GM12874 (cell line): ENCODE data around the gene ZMIZ1.

Source experiments
- TF ChIP-seq, protein P1 (sequence below): IDR thresholded peaks from 2 replicates; pipeline ENCODE4 v1.5.1; 2011; ENCODE audit warnings: low read depth, mild to moderate bottlenecking, control low read depth, low read length, moderate library complexity; ENCODE audit not compliant: insufficient read depth

Gene ZMIZ1

DNA sequence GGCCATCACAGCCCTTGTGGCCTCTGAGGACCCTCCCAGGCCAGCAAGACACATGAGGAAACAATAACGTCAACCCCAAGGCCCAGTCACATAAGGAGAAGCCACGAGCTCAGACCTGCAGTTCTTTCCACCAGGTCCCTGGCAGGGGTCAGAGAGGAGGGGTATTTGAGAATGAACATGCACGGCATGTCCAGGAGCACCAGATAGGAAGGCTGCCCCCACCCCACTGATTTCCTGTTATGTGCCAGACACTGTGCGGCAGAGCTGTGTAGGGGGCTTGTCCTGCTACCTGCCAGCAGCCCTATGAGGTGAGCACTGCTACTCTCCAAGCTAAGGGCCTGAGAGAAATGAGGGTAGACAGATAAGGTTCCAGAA, 40.7 kb upstream of the ZMIZ1 start:
- TF ChIP-seq, protein P1, sequence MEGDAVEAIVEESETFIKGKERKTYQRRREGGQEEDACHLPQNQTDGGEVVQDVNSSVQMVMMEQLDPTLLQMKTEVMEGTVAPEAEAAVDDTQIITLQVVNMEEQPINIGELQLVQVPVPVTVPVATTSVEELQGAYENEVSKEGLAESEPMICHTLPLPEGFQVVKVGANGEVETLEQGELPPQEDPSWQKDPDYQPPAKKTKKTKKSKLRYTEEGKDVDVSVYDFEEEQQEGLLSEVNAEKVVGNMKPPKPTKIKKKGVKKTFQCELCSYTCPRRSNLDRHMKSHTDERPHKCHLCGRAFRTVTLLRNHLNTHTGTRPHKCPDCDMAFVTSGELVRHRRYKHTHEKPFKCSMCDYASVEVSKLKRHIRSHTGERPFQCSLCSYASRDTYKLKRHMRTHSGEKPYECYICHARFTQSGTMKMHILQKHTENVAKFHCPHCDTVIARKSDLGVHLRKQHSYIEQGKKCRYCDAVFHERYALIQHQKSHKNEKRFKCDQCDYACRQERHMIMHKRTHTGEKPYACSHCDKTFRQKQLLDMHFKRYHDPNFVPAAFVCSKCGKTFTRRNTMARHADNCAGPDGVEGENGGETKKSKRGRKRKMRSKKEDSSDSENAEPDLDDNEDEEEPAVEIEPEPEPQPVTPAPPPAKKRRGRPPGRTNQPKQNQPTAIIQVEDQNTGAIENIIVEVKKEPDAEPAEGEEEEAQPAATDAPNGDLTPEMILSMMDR, result no peak

DNA sequence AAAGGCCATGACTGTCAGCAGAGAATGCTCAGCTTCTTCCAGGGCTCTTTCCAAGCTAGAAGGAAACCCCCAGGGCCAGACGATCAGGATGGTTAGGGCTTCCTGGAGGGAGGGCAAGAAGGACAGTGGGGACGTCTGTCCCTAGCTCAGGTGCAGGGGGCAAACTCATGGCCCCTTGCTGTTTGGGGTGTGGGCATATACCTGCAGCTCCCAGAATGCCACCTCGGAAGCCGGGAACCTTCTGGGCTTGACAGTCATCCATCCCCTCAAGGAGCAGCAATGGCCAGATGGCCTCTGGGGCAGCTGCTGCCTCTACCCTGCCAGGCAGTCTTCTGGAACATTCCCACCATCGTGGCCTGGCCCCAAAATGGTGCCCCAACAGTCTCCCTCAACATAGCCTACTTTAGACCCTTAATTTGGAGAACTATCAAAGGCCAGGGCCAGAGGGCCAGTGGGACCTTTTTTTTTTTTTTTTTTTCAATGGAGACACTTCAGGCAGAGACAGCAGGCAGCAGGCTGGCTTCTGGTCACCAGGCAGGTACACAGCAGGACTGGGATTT, 40.2 kb upstream of the ZMIZ1 start:
- TF ChIP-seq, protein P1, result no peak

DNA sequence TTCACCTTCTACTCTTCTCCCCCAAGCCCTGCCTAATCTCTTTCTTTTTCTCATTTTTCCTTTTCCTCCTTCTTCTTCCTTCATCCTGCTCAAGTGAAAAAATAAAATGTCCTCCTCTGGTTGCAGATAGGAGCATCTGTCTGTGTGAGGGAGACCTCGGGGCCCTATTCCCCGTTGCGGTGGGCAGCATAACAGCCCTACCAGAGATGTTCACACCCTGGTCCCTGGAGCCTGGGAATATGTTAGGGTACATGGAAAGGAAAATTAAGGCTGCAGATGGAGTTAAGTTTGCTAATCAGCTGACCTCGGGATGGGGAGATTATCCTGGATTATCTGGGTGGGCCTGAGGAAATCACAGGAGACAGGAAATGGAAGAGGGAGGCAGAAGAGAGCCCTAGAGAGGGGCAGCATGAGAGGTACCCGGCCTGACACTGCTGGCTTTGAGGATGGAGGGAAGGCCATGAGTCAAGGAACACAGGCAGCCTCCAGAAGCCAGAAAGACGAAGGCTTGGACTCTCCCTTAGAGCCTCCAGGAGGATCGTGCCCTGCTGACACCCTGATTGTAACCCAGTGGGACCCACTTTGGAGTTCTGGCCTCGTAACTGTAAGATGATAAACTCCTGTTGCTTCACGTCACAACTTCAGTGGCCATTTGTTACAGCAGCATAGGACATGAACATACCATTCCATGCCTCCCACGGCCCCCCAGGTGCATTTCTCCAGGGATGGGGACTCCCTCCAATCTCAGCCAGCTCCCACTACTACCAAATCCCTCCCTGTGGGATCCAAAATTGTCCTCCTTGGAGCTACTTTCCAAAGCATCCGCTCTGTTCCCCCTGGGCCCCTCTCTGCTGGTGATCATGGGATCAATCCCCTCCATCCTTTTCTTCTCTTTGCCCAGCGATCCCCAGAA, 39.0 kb upstream of the ZMIZ1 start:
- TF ChIP-seq, protein P1, result no peak

DNA sequence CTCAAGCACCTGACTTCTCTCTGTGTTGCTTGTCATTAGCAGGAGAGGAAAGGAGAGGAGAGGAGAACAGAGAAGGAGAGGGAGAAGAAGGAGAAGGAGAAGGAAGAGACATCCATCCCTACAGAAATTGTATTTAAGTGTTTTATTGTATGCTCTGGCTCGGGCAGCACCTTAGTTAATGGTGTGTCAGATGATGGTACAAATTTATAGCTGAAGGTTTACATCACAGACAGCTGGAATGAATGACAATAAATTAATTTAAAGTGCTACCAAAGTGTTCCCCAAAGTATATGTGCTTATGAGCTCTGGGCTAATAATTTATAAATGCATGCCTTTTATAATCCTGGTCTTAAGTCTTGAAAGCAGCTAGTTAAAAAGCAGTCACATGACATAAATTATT, 38.1 kb upstream of the ZMIZ1 start:
- TF ChIP-seq, protein P1, result no peak

DNA sequence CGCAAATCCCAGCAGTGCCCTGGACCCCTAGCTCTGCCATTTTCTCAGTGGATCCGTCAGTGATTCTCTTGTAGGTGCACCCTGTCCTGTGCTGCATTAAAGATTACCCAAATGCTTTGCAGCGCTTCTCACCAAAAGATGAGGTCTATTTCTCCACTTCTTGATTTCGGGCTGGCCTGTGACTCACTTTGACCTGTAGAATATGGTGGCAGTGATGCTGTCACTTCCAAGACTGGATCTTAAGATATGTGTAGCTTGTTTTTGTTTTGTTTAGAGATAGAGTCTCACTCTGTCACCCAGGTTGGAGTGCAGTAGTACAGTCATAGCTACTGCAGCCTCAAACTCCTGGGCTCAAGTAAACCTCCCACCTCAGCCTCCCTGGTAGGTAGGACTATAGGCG, 37.0 kb upstream of the ZMIZ1 start:
- TF ChIP-seq, protein P1, result no peak

DNA sequence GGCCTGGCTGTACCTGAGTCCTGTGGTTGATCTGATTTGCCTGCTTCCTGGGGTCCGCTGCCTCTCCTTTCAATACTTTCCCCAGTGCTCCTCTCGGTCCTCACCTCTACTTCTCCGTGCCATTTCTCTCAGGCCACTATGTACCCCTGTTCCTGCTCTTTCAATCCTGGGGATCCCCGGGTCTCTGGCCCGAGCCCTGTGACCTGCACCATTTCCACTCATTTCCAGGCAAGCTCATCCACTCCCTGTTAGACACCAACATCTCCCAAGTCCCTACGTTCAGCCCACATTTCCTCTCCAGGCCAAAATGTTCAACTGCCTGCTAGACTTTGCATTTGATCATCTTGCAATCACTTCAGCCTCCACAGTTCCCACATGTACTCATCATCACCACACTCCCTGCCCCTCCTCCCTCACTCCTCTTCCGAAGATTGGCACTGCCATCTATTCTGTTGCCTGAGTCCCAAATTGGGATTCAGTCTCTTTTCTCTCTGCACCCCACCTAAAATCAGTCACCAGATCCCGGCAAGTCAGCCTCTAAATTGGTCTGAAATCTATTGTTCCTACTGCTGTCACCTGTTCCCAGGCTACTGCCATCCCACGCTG, 34.4 kb upstream of the ZMIZ1 start:
- TF ChIP-seq, protein P1, result no peak

DNA sequence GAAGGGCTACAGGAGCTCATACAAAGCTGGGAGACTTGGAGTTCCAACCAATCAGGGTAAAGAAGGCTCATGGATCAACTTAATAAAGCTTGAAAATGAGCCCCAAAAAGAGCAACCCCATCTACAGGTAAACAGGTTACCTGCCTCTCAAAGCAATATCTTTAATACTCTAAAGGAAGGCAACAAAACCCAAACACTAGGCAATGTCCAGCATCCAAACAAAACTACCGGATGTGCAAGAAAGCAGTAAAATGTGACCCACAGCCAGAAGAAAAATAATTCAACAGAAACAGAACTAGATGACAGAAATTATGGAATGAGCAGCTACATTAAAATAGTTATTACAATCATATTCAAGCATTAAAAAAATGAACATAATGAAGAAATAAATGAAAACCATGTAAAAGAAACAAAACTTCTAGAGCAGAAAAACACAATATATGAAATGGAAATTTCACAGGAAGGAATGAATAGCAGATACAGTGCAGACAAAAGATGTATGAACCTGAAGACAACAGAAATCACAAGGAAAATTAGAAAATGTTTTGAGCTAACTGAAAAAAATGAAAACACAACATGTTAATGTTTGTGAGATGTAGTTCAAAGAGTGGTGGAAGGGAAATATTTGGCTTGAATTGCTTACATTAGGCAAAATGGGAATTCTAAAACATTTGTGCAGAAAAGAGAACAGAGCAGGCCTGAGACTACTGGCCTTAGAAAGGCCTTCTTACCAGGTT, 30.5 kb upstream of the ZMIZ1 start:
- TF ChIP-seq, protein P1, result no peak
